ENCODE results near the gene MPP4. TPM values are rescaled to one million over a fixed set of nuclear protein-coding genes. Genes with fewer than 3 reads are reported as not detected.

The MPP4 gene
- total and polyA plus RNA-seq, 10 of the 15 experiments (the other 5 are each of a cell fraction or from before 2014, with no cell fraction given): 0.03 to 0.14 (median 0.05) TPM; not detected in 4

- CTCF ChIA-PET: no interaction called here
Observed at GRCh38 chr2:201730651-201731285, 32.3 kb upstream of the MPP4 start.

GRCh38 chr2:201715459-201715858 is 17.0 kb upstream of the MPP4 start:
- in situ Hi-C loops (cut with MboI) (no loop called here), intact Hi-C loops (cut with micrococcal nuclease; ENCODE audit: unreplicated experiment) (no loop called here)
- 96% methylated on average over 6 of the region's 6 CpGs for WGBS (ENCODE audit: insufficient coverage, insufficient replicate concordance, low lambda C conversion rate, missing lambda C conversion rate)
- no TSS peak for BruUV-seq (replicated peaks)
- H3K79me2 ChIP-seq (ENCODE audit: control insufficient read depth, insufficient read depth, low read length): no peaks in the 10 kb centered on the region
- H2AFZ ChIP-seq (ENCODE audit: control insufficient read depth, low read depth, low read length): no peak overlapping the region
- no peaks in the 10 kb centered on the region for H3K27me3 ChIP-seq (replicated peaks in 1 of 2; ENCODE audit: control insufficient read depth in 2 of 2, insufficient read depth in 2 of 2, low read length in 1 of 2)
- RAD21 ChIA-PET (ENCODE audit: unreplicated experiment): no interaction called here
- CTCF ChIA-PET: no interaction called here
- H3K4me3 ChIP-seq: no peak overlapping the region
- SMC1A ChIA-PET (ENCODE audit: uncharacterized antibody, unreplicated experiment): no interaction called here
- FAIRE-seq (peak; percentile 38), DNase-seq (ENCODE audit: low read depth, low spot score) (no peak), ATAC-seq (no peak)
- H3K4me1 ChIP-seq (ENCODE audit: control insufficient read depth, insufficient read depth, low read length): no peaks in the 10 kb centered on the region
- peaks cover 0 to 3% of the 10 kb centered on the region in 2 experiments; a peak in 3 of 4 replicates for H3K36me3 ChIP-seq (ENCODE audit: control insufficient read depth in 2 of 2, insufficient read depth in 2 of 2, low read length in 1 of 2)
- H3K4me2 ChIP-seq (ENCODE audit: control insufficient read depth, insufficient read depth): no peak overlapping the region
- no peak overlapping the region for H3K9ac ChIP-seq (ENCODE audit: control insufficient read depth, insufficient read depth, low read length)
- POLR2A ChIA-PET: no interaction called here
- no peaks in the 10 kb centered on the region for H3K9me3 ChIP-seq (replicated peaks; ENCODE audit: control insufficient read depth, insufficient read depth, low read length)
- H4K20me1 ChIP-seq (ENCODE audit: control insufficient read depth, insufficient read depth): no peaks in the 10 kb centered on the region
- H3K27ac ChIP-seq (ENCODE audit: control insufficient read depth, insufficient read depth): no peak overlapping the region
- TF ChIP-seq REST (IDR thresholded peaks at IDR 0.05; ENCODE audit: low read depth, low read length) (no peak), ZNF24 (IDR thresholded peaks at IDR 0.05) (no peak), E2F4 (IDR thresholded peaks at IDR 0.05; ENCODE audit: low read depth, low read length) (no peak), RAD51 (IDR thresholded peaks at IDR 0.05) (no peak), MAX (IDR thresholded peaks at IDR 0.05; ENCODE audit: low read depth, low read length) (no peak), CBX5 (IDR thresholded peaks at IDR 0.05; ENCODE audit: low read depth) (no peak), ATF2 (IDR thresholded peaks at IDR 0.05; ENCODE audit: low read length) (no peak)

More at GRCh38 chr2:201730651-201731285, 32.3 kb upstream of the MPP4 start:
- BruUV-seq (replicated peaks): no TSS peak
- H3K36me3 ChIP-seq (ENCODE audit: control insufficient read depth in 2 of 2, insufficient read depth in 2 of 2, low read length in 1 of 2): 0 out of 4 replicates have a peak, but pooled peaks cover 0 to 3% of the 10 kb centered on the region in 2 experiments
- H2AFZ ChIP-seq (ENCODE audit: control insufficient read depth, low read depth, low read length): no peak overlapping the region
- FAIRE-seq (no peak), DNase-seq (ENCODE audit: low read depth, low spot score) (no peak), ATAC-seq (no peak)
- H3K9me3 ChIP-seq (replicated peaks; ENCODE audit: control insufficient read depth, insufficient read depth, low read length): no peaks in the 10 kb centered on the region
- no peak overlapping the region for H3K9ac ChIP-seq (ENCODE audit: control insufficient read depth, insufficient read depth, low read length)
- TF ChIP-seq SMC3 (IDR thresholded peaks at IDR 0.05; ENCODE audit: borderline replicate concordance, low read length) (no peak), TCF7 (IDR thresholded peaks at IDR 0.05; ENCODE audit: borderline replicate concordance) (0 out of 2 replicates have a peak, but pooled peaks have one; percentile 28)
- in situ Hi-C loops (cut with MboI) (no loop called here), intact Hi-C loops (cut with micrococcal nuclease; ENCODE audit: unreplicated experiment) (no loop called here)
- no peaks in the 10 kb centered on the region for H3K27me3 ChIP-seq (replicated peaks in 1 of 2; ENCODE audit: control insufficient read depth in 2 of 2, insufficient read depth in 2 of 2, low read length in 1 of 2)
- no peak overlapping the region for H3K27ac ChIP-seq (ENCODE audit: control insufficient read depth, insufficient read depth)
- H3K4me3 ChIP-seq: no peak overlapping the region
- no peaks in the 10 kb centered on the region for H3K79me2 ChIP-seq (ENCODE audit: control insufficient read depth, insufficient read depth, low read length)
- H3K4me2 ChIP-seq (ENCODE audit: control insufficient read depth, insufficient read depth): no peak overlapping the region
- no peaks in the 10 kb centered on the region for H4K20me1 ChIP-seq (ENCODE audit: control insufficient read depth, insufficient read depth)
- no peaks in the 10 kb centered on the region for H3K4me1 ChIP-seq (ENCODE audit: control insufficient read depth, insufficient read depth, low read length)
- SMC1A ChIA-PET (ENCODE audit: uncharacterized antibody, unreplicated experiment): interaction anchor here (0.6 kb wide), 1 partner anchor 20 kb away, joined by 3 read pairs; no protein-coding TSS in a partner anchor
- WGBS (ENCODE audit: insufficient coverage, insufficient replicate concordance, low lambda C conversion rate, missing lambda C conversion rate): 70% methylated on average over 5 of the region's 5 CpGs
- POLR2A ChIA-PET: no interaction called here
- RAD21 ChIA-PET (ENCODE audit: unreplicated experiment): no interaction called here
